ENCODE measurements around the gene TRPM6. TPM values are rescaled to one million over a fixed set of nuclear protein-coding genes. Genes with fewer than 3 reads are reported as not detected.
"Not testable (repeated sequence)": the region's sequence is repeated elsewhere in the genome, so short reads cannot be mapped to it uniquely, and the experiment has no call there.

The TRPM6 gene
- total RNA-seq, 1 donor from 2014 or later = 1.9 TPM

GRCh38 chr9:74858751-74859414 lies 28.8 kb downstream of the TRPM6 start:
- Mint-ChIP-seq H3K36me3 (ENCODE audit: low read depth, unreplicated experiment) (no peaks in the 10 kb centered on the region), H3K27ac (ENCODE audit: unreplicated experiment) (no peak overlapping the region), H3K9me3 (ENCODE audit: unreplicated experiment) (no peaks in the 10 kb centered on the region), H3K4me1 (ENCODE audit: unreplicated experiment) (peaks cover 21% of the 10 kb centered on the region), H3K27me3 (ENCODE audit: unreplicated experiment) (no peaks in the 10 kb centered on the region), H3K4me3 (ENCODE audit: unreplicated experiment) (no peak overlapping the region)
- DNase-seq (ENCODE audit: low spot score) = no peak
- no peak for TF ChIP-seq CTCF (IDR thresholded peaks at IDR 0.05; ENCODE audit: unreplicated experiment)

- H3K4me3 Mint-ChIP-seq (ENCODE audit: unreplicated experiment) = no peak overlapping the region
- no peak overlapping the region for H3K27ac Mint-ChIP-seq (ENCODE audit: unreplicated experiment)
- no peaks in the 10 kb centered on the region for H3K36me3 Mint-ChIP-seq (ENCODE audit: low read depth, unreplicated experiment)
- H3K9me3 Mint-ChIP-seq (ENCODE audit: unreplicated experiment) = no peaks in the 10 kb centered on the region
- no peak for TF ChIP-seq CTCF (IDR thresholded peaks at IDR 0.05; ENCODE audit: unreplicated experiment)
- H3K4me1 Mint-ChIP-seq (ENCODE audit: unreplicated experiment) = peaks cover 17% of the 10 kb centered on the region
- no peaks in the 10 kb centered on the region for H3K27me3 Mint-ChIP-seq (ENCODE audit: unreplicated experiment)
- DNase-seq (ENCODE audit: low spot score) = no peak
Observed at GRCh38 chr9:74856989-74857388, 30.7 kb downstream of the TRPM6 start.

GRCh38 chr9:74855072-74855471 lies 32.6 kb downstream of the TRPM6 start:
- Mint-ChIP-seq H3K36me3 (ENCODE audit: low read depth, unreplicated experiment) (no peaks in the 10 kb centered on the region), H3K4me3 (ENCODE audit: unreplicated experiment) (no peak overlapping the region), H3K27ac (ENCODE audit: unreplicated experiment) (no peak overlapping the region), H3K27me3 (ENCODE audit: unreplicated experiment) (peaks cover 2% of the 10 kb centered on the region), H3K4me1 (ENCODE audit: unreplicated experiment) (peaks cover 4% of the 10 kb centered on the region), H3K9me3 (ENCODE audit: unreplicated experiment) (no peaks in the 10 kb centered on the region)
- no peak for TF ChIP-seq CTCF (IDR thresholded peaks at IDR 0.05; ENCODE audit: unreplicated experiment)
- no peak for DNase-seq (ENCODE audit: low spot score)

- H3K9me3 Mint-ChIP-seq (ENCODE audit: unreplicated experiment); H3K27ac Mint-ChIP-seq (ENCODE audit: unreplicated experiment); H3K4me3 Mint-ChIP-seq (ENCODE audit: unreplicated experiment); H3K36me3 Mint-ChIP-seq (ENCODE audit: low read depth, unreplicated experiment); H3K27me3 Mint-ChIP-seq (ENCODE audit: unreplicated experiment); DNase-seq (ENCODE audit: low spot score); H3K4me1 Mint-ChIP-seq (ENCODE audit: unreplicated experiment): not testable (repeated sequence)
Observed at GRCh38 chr9:74853024-74853423, 34.7 kb downstream of the TRPM6 start.

GRCh38 chr9:74848153-74848525 lies 39.6 kb downstream of the TRPM6 start:
- no peak overlapping the region for H3K4me3 Mint-ChIP-seq (ENCODE audit: unreplicated experiment)
- H3K36me3 Mint-ChIP-seq (ENCODE audit: low read depth, unreplicated experiment) = no peaks in the 10 kb centered on the region
- H3K9me3 Mint-ChIP-seq (ENCODE audit: unreplicated experiment) = no peaks in the 10 kb centered on the region
- TF ChIP-seq CTCF (IDR thresholded peaks at IDR 0.05; ENCODE audit: unreplicated experiment) = no peak
- no peak for DNase-seq (ENCODE audit: low spot score)
- peaks cover 2% of the 10 kb centered on the region for H3K27me3 Mint-ChIP-seq (ENCODE audit: unreplicated experiment)
- no peak overlapping the region for H3K27ac Mint-ChIP-seq (ENCODE audit: unreplicated experiment)
- H3K4me1 Mint-ChIP-seq (ENCODE audit: unreplicated experiment) = no peaks in the 10 kb centered on the region
